Stomach smooth muscle (tissue), 2 donors: ENCODE measurements around the gene PLXNC1.

Source experiments
- H3K27ac ChIP-seq: one replicate; pipeline ENCODE4 v1.7.0; 2013; ENCODE audit warnings: mild to moderate bottlenecking, low read length, inconsistent platforms
- H3K27me3 ChIP-seq, 2 donors: one replicate each; pipeline ENCODE4 v1.7.0; 2013; ENCODE audit warnings: low read length in 2 of 2; ENCODE audit not compliant: insufficient read depth in 2 of 2, control insufficient read depth in 1 of 2
- H3K36me3 ChIP-seq, 2 donors: one replicate each; pipeline ENCODE4 v1.7.0; 2013; ENCODE audit warnings: low read length in 2 of 2; ENCODE audit not compliant: control insufficient read depth in 2 of 2, insufficient read depth in 2 of 2
- H3K4me1 ChIP-seq: one replicate; pipeline ENCODE4 v1.7.0; 2013; ENCODE audit warnings: low read length; ENCODE audit not compliant: control insufficient read depth, insufficient read depth
- H3K4me3 ChIP-seq, 2 donors: one replicate each; pipeline ENCODE4 v1.7.0; 2013; ENCODE audit warnings: low read length in 2 of 2
- H3K9ac ChIP-seq, 2 donors: one replicate each; pipeline ENCODE4 v1.7.0; 2013; ENCODE audit warnings: low read length in 2 of 2, mild to moderate bottlenecking in 1 of 2
- H3K9me3 ChIP-seq, 2 donors: one replicate each; pipeline ENCODE4 v1.7.0; 2013; ENCODE audit warnings: low read length in 2 of 2; ENCODE audit not compliant: control insufficient read depth in 2 of 2
- donor health status: healthy.
- donor health status: Pancreatic carcinoma.

Gene PLXNC1

GRCh38 chr12:94225947-94226630 is 77.7 kb downstream of the PLXNC1 start:
- no peak overlapping the region for H3K9ac ChIP-seq
- H3K27ac ChIP-seq, result no peak overlapping the region
- H3K9me3 ChIP-seq, result no peaks in the 10 kb centered on the region
- H3K36me3 ChIP-seq, result no peaks in the 10 kb centered on the region
- H3K27me3 ChIP-seq, result no peaks in the 10 kb centered on the region
- no peak overlapping the region for H3K4me3 ChIP-seq
- no peaks in the 10 kb centered on the region for H3K4me1 ChIP-seq

- no peaks in the 10 kb centered on the region for H3K9me3 ChIP-seq
- no peak overlapping the region for H3K9ac ChIP-seq
- H3K27me3 ChIP-seq, result no peaks in the 10 kb centered on the region
- no peak overlapping the region for H3K4me3 ChIP-seq
- H3K36me3 ChIP-seq, result no peaks in the 10 kb centered on the region
- no peaks in the 10 kb centered on the region for H3K4me1 ChIP-seq
- no peak overlapping the region for H3K27ac ChIP-seq
These were observed 78.7 kb downstream of the PLXNC1 start for GRCh38 chr12:94227066-94227465.

GRCh38 chr12:94228488-94228907 is 80.1 kb downstream of the PLXNC1 start:
- Histone ChIP-seq H3K9ac (no peak overlapping the region), H3K4me3 (no peak overlapping the region), H3K9me3 (no peaks in the 10 kb centered on the region), H3K27ac (no peak overlapping the region), H3K4me1 (no peaks in the 10 kb centered on the region), H3K27me3 (no peaks in the 10 kb centered on the region), H3K36me3 (no peaks in the 10 kb centered on the region)

DNA sequence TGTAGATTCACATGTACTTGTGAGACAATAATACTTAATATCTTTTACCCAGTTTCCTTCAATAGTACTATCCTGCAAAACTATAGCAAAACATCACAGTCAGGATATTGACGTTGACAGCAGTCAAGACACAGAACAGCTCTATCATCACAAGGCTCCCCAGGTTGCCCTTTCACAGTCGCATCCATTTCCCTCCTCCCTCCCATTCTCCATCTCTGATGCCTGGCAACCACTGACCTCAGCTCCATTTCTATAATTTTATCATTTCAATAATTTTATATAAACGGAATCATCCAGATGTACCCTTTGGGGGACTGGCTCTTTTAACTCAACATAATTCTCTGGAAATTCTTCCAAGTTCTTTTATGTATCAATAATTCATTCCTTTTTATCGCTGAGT is 81.5 kb downstream of the PLXNC1 start:
- no peak overlapping the region for H3K27ac ChIP-seq

DNA sequence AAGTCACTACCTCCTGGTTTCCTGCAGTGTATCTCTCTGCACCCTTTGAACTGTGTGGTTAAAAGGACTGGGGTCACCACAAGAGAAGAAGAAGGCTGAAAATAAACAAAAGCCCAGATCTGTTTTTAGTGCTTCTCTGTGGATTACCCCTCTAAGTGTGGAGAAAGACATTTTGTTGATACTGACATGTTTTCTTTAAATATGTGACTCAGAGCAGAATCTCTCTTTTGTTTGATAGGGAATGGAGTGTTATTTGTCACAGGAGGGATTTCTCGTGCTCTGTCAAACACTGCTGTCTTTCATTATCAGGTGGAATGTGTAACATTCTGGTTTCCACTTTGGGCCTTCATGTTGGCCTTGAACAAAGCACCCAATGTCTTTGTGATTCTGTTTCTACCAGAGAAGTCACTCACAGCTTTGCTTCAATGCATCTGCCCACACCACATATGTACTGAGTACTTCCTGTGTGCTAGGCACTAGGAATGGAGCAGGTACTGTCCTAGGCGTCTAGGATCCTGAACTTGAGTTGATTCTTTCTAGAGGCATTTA is 82.1 kb downstream of the PLXNC1 start:
- H3K36me3 ChIP-seq, result no peaks in the 10 kb centered on the region
- H3K9me3 ChIP-seq, result no peaks in the 10 kb centered on the region
- no peak overlapping the region for H3K27ac ChIP-seq
- no peak overlapping the region for H3K4me3 ChIP-seq
- H3K27me3 ChIP-seq, result no peaks in the 10 kb centered on the region
- no peak overlapping the region for H3K9ac ChIP-seq
- no peaks in the 10 kb centered on the region for H3K4me1 ChIP-seq

More for the DNA sequence above, 81.5 kb downstream of the PLXNC1 start:
- Histone ChIP-seq H3K27me3 (no peaks in the 10 kb centered on the region), H3K9ac (no peak overlapping the region), H3K9me3 (no peaks in the 10 kb centered on the region), H3K36me3 (no peaks in the 10 kb centered on the region), H3K4me1 (no peaks in the 10 kb centered on the region), H3K4me3 (no peak overlapping the region)

- Histone ChIP-seq H3K9me3 (no peaks in the 10 kb centered on the region), H3K27ac (no peak overlapping the region), H3K4me3 (no peak overlapping the region), H3K9ac (no peak overlapping the region), H3K27me3 (no peaks in the 10 kb centered on the region), H3K4me1 (no peaks in the 10 kb centered on the region), H3K36me3 (no peaks in the 10 kb centered on the region)
These were observed 83.3 kb downstream of the PLXNC1 start for GRCh38 chr12:94231709-94232108.

DNA sequence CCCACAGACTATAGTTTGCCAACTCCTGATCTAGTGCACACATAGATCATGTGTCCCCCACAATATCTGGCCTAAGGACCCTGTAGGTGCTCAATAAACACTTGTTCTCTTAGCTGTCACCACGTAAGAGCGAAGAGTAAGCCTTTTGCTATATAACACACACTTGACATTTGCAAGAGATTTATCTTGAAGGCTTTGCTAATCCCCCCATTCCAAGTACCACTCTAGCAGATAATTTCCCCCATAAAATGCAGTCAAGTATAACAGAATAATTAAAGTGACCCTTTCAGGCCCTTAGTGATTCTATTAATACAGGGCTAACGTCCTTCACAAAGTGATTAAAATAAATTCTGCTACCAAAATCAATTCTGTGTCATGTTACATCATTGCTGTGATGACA is 87.5 kb downstream of the PLXNC1 start:
- Histone ChIP-seq H3K9me3 (no peaks in the 10 kb centered on the region), H3K27ac (no peak overlapping the region), H3K9ac (no peak overlapping the region), H3K36me3 (no peaks in the 10 kb centered on the region), H3K27me3 (no peaks in the 10 kb centered on the region), H3K4me3 (no peak overlapping the region), H3K4me1 (no peaks in the 10 kb centered on the region)

DNA sequence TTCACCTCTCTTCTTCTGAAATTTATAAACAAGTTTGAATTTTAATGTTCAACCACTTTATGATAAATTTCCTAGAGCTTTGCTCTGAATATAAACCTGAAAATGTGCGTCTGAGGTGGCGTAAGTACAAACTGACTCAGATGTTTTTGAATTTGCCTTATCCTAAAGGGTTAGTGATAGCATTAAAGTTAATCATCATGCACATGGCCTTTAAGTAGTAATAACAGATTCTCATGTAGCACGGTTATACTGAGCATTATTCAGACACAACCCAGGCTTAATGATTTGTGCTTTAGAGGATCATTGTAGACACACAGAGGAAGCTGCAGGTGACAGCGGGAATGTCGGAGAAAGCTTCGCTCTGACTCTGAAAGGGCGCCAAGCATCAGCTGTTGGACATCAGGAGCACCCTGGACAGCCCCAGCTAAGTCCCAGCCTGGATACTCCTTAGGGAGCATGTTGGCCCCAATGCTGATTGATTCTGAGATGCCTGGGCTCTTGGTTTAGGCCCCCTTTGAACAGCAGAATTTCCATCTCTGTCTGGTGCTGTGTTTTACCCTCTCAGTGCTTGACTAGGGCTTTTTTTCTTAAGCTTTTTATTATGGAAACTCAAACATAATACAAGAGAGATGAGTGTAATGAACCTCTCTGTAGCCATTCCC is 91.1 kb downstream of the PLXNC1 start:
- no peaks in the 10 kb centered on the region for H3K36me3 ChIP-seq
- no peaks in the 10 kb centered on the region for H3K27me3 ChIP-seq
- H3K4me1 ChIP-seq, result no peaks in the 10 kb centered on the region
- H3K9me3 ChIP-seq, result no peaks in the 10 kb centered on the region
- H3K4me3 ChIP-seq, result no peak overlapping the region
- H3K9ac ChIP-seq, result no peak overlapping the region
- no peak overlapping the region for H3K27ac ChIP-seq

DNA sequence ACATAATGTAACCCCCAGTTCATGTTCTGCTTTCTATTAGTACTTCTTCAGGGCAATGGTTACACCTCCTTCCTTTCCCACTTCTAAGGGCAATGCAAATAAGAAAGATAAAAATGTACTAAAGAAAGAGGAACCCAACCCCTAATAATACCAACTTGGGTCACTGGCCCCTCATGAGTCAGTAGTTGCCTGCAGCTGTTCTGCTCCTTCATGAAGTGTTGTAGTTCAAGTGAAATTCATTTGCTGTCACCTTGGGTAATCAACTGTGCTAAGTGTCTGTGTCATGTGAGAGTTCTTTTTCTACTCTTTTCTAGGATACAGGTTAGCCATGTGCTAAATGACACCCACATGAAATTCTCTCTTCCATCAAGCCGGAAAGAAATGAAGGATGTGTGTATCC is 91.8 kb downstream of the PLXNC1 start:
- no peak overlapping the region for H3K27ac ChIP-seq
- H3K36me3 ChIP-seq, result no peaks in the 10 kb centered on the region
- no peaks in the 10 kb centered on the region for H3K9me3 ChIP-seq
- no peak overlapping the region for H3K4me3 ChIP-seq
- no peaks in the 10 kb centered on the region for H3K27me3 ChIP-seq
- no peaks in the 10 kb centered on the region for H3K4me1 ChIP-seq
- H3K9ac ChIP-seq, result no peak overlapping the region

GRCh38 chr12:94242901-94243300 is 94.5 kb downstream of the PLXNC1 start:
- Histone ChIP-seq H3K4me3 (no peak overlapping the region), H3K4me1 (no peaks in the 10 kb centered on the region), H3K27ac (no peak overlapping the region), H3K27me3 (no peaks in the 10 kb centered on the region), H3K9ac (no peak overlapping the region), H3K9me3 (no peaks in the 10 kb centered on the region), H3K36me3 (no peaks in the 10 kb centered on the region)
